ENCODE data around the gene ICAM2. TPM values are rescaled to one million over a fixed set of nuclear protein-coding genes. Genes with fewer than 3 reads are reported as not detected.

The ICAM2 gene
- total RNA-seq, 6 donors from 2014 or later: 27.2 to 114 (median 82.0) TPM

DNA sequence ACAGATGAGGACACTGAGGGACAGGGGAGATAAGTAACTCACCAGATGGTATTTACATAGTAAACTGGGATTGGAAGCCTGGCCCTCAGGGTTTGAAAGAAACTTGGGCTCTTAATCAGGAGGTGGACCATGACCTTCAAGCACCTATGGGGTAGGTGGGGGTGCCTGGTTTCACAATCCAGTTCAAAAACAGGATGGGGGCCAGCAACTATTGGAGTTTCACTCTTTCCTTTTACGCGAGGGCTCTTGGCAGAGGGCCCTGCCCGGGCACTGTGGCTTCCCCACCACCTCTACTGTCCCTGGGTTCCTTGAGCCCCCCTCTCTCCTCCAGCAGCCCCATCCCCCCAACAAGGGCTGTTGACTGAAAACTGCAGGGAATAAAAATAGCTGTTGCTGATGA lies 33.6 kb downstream of the ICAM2 start:
- Histone ChIP-seq H3K36me3 (no peaks in the 10 kb centered on the region), H3K4me3 (no peak overlapping the region), H3K27ac (peak overlapping the region in 3 of 4 donors; percentile 4 to 87 (median 55)), H3K9me3 (no peaks in the 10 kb centered on the region), H3K4me1 (peaks cover 48 to 60% (median 53%) of the 10 kb centered on the region in 4 donors), H3K27me3 (no peaks in the 10 kb centered on the region)
- TF ChIP-seq POLR2AphosphoS5 (IDR thresholded peaks at IDR 0.05) (no peak), EP300 (IDR thresholded peaks at IDR 0.05) (no peak), POLR2A (IDR thresholded peaks at IDR 0.05) (no peak)
- TF ChIP-seq, protein P1, sequence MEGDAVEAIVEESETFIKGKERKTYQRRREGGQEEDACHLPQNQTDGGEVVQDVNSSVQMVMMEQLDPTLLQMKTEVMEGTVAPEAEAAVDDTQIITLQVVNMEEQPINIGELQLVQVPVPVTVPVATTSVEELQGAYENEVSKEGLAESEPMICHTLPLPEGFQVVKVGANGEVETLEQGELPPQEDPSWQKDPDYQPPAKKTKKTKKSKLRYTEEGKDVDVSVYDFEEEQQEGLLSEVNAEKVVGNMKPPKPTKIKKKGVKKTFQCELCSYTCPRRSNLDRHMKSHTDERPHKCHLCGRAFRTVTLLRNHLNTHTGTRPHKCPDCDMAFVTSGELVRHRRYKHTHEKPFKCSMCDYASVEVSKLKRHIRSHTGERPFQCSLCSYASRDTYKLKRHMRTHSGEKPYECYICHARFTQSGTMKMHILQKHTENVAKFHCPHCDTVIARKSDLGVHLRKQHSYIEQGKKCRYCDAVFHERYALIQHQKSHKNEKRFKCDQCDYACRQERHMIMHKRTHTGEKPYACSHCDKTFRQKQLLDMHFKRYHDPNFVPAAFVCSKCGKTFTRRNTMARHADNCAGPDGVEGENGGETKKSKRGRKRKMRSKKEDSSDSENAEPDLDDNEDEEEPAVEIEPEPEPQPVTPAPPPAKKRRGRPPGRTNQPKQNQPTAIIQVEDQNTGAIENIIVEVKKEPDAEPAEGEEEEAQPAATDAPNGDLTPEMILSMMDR (IDR thresholded peaks at IDR 0.05): no peak
- no peak for DNase-seq
- ATAC-seq (ENCODE audit: low FRiP score in 2 of 2): no peak
- WGBS, 2 donors: 13 to 29% methylated on average over 3 of the region's 3 CpGs

DNA sequence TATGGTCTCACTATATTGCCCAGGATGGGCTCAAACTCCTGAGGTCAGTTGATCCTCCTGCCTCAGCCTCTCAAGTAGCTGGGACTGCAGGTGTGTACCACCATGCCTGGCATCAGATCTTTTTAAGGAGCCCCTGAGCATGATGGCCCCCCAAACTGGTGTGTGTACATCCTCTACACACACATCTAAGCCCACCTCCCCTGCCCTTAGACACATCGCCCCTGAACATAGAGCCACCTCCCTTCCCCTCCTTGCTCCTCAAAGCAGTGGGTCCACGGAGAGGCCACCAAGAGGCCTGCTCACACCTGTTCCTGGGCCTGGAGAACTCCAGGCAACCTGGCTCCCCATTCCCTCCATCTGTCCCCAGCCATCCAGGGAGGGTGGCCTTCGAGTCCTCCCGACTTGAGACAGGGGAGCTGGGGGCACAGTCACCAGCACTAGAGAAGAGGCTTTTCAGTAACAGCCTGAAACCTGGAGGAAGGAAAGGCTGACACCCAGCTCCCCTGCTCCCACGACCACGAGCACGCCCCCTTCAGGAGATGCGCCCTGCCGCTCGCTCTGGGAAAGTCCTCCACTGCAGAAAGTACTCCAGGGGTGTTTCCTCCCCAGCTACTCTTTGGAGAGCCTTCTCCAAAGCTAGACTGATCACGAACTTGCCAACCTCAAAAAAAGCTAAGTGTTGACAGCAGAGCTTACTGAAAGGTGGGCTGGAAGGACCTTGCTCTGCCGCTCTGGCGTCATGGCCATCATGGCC lies 34.9 kb downstream of the ICAM2 start:
- WGBS, 2 donors: 82 to 90% methylated on average over 9 to 13 of the region's 13 CpGs
- Histone ChIP-seq H3K36me3 (no peaks in the 10 kb centered on the region), H3K27me3 (no peaks in the 10 kb centered on the region), H3K4me3 (no peak overlapping the region), H3K27ac (peak overlapping the region; percentile 58 to 87 (median 82)), H3K4me1 (peaks cover 48 to 58% (median 57%) of the 10 kb centered on the region in 4 donors), H3K9me3 (no peaks in the 10 kb centered on the region)
- ATAC-seq (ENCODE audit: low FRiP score in 2 of 2): no peak
- TF ChIP-seq POLR2AphosphoS5 (IDR thresholded peaks at IDR 0.05) (no peak), POLR2A (IDR thresholded peaks at IDR 0.05) (no peak), EP300 (IDR thresholded peaks at IDR 0.05) (no peak)
- TF ChIP-seq, protein P1 (IDR thresholded peaks at IDR 0.05): no peak
- peak in 1 of 2 donors; percentile 56 for DNase-seq

DNA sequence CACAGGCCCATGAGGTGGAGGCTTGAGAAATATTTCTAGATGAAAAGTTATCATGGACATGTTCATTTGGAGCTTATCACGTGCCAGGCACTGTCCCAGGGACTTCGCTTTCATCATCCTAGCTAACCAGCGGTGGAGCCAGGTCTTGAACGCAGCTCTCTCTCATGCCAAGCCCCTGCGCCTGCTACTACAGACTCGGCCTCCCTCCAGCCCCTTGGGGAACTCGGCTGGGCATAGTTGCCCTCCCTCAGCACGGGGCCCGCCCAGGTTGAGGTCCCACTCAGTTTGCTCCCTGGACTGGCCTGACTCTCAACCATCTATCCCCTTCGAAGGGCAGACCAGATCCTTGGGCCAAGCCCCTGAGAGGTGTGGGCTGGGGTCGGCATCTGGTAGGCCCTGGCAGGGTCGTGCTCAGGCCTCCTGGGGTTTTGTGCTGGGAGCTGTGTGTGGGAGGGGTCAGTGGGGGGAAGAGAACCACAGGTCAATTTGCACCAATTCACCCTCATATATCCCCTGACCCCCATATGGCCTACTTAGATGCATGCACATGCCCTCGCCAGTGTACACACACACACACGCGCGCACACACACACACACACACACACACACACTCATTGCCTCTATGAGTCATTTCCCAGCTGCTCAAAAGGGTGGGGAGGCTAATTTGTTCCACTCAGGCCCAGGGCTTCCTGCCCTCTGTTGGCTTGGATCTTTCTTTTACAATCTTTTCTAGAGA lies 35.6 kb downstream of the ICAM2 start:
- H3K36me3 ChIP-seq: no peaks in the 10 kb centered on the region
- peak overlapping the region; percentile 64 to 87 (median 82) for H3K27ac ChIP-seq
- H3K9me3 ChIP-seq: no peaks in the 10 kb centered on the region
- TF ChIP-seq EP300 (IDR thresholded peaks at IDR 0.05) (peak in 1 of 4 donors; percentile 69), POLR2A (IDR thresholded peaks at IDR 0.05) (no peak), POLR2AphosphoS5 (IDR thresholded peaks at IDR 0.05) (peak; percentile 45 to 62)
- TF ChIP-seq, protein P1 (IDR thresholded peaks at IDR 0.05): no peak
- no peaks in the 10 kb centered on the region for H3K27me3 ChIP-seq
- ATAC-seq (ENCODE audit: low FRiP score in 2 of 2) (peak; percentile 82 to 87), DNase-seq (peak; percentile 54 to 56)
- WGBS, 2 donors: 64 to 65% methylated on average over 15 to 16 of the region's 16 CpGs
- H3K4me1 ChIP-seq: peaks cover 49 to 59% (median 51%) of the 10 kb centered on the region in 4 donors
- H3K4me3 ChIP-seq: no peak overlapping the region

DNA sequence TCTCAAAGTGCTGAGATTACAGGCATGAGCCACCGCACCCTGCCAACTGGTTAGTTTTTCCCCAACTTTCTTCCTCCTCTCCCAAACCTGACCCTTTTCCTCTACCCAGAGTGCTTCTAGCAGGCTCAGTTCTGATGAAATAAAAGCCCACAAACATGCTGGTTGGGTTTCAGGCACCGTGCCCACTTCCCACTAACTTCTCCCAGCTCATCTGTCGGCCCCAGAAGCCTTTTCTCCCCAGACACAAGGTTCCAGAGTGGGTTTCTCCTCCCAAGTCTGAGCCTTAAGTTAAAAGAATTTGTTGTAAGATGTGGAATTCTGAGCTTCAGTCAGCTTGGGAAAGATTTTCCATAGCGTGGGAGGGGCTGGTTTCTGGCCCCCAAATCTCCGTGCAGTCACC lies 36.2 kb downstream of the ICAM2 start:
- Histone ChIP-seq H3K36me3 (no peaks in the 10 kb centered on the region), H3K27me3 (no peaks in the 10 kb centered on the region), H3K4me3 (no peak overlapping the region), H3K4me1 (peaks cover 49 to 65% (median 51%) of the 10 kb centered on the region in 4 donors), H3K9me3 (no peaks in the 10 kb centered on the region), H3K27ac (peak overlapping the region; percentile 64 to 82 (median 76))
- ATAC-seq (ENCODE audit: low FRiP score in 2 of 2) (no peak), DNase-seq (no peak)
- 58 to 72% methylated on average over 5 of the region's 5 CpGs for WGBS, 2 donors
- TF ChIP-seq EP300 (IDR thresholded peaks at IDR 0.05) (no peak), POLR2AphosphoS5 (IDR thresholded peaks at IDR 0.05) (no peak), POLR2A (IDR thresholded peaks at IDR 0.05) (no peak)
- TF ChIP-seq, protein P1 (IDR thresholded peaks at IDR 0.05): no peak
